ENCODE data around the gene AJAP1. TPM values are rescaled to one million over a fixed set of nuclear protein-coding genes. Genes with fewer than 3 reads are reported as not detected.
A peak's percentile ranks its signal among the peaks of the same experiment; 100 is the strongest.

Gene AJAP1
- total RNA-seq, 1 donor from 2014 or later: 0.35 TPM

DNA sequence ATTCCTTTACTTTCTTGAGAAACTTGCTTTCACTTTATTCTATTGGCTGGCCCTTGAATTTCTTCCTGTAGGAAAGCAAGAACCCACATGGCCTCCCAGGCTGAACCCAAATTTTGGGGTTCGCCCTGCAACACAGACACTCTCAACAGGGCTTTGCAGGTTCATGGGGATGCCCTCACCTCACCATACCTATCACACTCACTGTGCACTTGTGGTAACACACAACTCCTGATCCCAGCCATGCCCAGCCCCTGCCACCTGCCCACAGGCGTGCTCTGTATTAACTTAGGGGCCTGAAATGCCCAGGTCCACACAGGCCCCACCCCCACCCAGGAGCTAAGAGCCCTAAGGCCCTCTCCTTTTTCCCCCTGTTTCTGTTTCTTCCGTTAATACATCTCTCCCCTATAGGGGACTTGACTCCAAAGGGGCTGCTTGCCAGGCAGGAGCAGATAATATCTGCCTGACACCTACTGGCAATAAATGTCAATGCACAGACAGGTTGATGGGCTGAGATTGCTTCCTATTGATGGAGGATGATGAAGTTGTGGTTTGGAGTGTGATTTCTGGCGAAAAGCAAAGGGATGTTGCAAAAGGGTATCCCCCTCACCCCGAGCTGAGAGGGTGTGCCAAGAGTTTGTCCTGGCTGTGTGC lies 171.5 kb downstream of the AJAP1 start:
- Mint-ChIP-seq H3K4me1 (ENCODE audit: unreplicated experiment) (no peaks in the 10 kb centered on the region), H3K9me3 (ENCODE audit: unreplicated experiment) (peaks cover 16% of the 10 kb centered on the region), H3K27me3 (ENCODE audit: unreplicated experiment) (no peaks in the 10 kb centered on the region)

DNA sequence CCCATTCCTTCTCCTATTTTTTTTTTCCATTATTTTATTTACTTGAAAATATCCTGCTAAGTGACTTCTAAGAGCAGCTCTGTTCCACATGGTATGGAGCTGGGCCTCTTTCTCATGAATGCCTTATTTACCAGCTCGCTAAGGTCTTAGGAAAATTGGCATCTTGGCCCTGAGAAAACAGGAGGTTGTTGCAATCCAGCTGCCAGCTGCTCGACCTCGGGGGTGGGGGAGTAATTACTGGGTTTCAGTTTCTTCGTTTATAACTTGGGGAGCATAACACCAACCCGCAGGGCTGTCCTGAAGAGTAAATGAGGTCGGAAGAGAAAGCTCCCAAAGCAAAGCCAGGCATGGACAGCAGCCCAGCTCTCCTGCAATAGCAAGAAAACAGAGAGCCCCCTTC lies 176.3 kb downstream of the AJAP1 start:
- no peaks in the 10 kb centered on the region for H3K27me3 Mint-ChIP-seq (ENCODE audit: unreplicated experiment)
- no peaks in the 10 kb centered on the region for H3K36me3 Mint-ChIP-seq (ENCODE audit: unreplicated experiment)
- no peak overlapping the region for H3K27ac Mint-ChIP-seq (ENCODE audit: unreplicated experiment)
- TF ChIP-seq CTCF (IDR thresholded peaks at IDR 0.05): no peak
- H3K4me1 Mint-ChIP-seq (ENCODE audit: unreplicated experiment): no peaks in the 10 kb centered on the region
- DNase-seq (ENCODE audit: extremely low spot score, unreplicated experiment): no peak
- H3K9me3 Mint-ChIP-seq (ENCODE audit: unreplicated experiment): peaks cover 6% of the 10 kb centered on the region
- no peak overlapping the region for H3K4me3 Mint-ChIP-seq (ENCODE audit: unreplicated experiment)

More for the DNA sequence above, 171.5 kb downstream of the AJAP1 start:
- peak; percentile 55 for TF ChIP-seq CTCF (IDR thresholded peaks at IDR 0.05)
- Mint-ChIP-seq H3K27ac (ENCODE audit: unreplicated experiment) (no peak overlapping the region), H3K36me3 (ENCODE audit: unreplicated experiment) (no peaks in the 10 kb centered on the region), H3K4me3 (ENCODE audit: unreplicated experiment) (no peak overlapping the region)
- no peak for DNase-seq (ENCODE audit: extremely low spot score, unreplicated experiment)

DNA sequence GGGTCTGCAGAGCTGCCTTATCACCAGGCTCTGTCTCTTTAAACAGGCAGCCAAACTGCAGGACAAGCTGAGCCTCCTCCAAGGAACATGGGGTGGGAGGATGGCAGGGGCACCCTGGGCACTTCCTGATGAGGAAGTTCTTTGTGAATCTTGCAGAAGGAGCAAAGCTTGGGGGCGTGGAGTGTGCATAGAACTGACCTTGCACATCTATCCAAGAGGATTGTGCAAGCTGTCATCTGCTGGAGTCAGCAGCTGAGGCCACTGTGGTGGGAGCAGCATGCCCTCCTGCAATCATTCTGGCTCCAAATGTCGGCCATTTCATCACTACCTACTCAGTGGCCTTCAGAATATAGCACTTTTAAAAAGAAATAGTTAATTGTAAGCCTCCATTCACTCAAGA lies 182.2 kb downstream of the AJAP1 start:
- Mint-ChIP-seq H3K4me3 (ENCODE audit: unreplicated experiment) (no peak overlapping the region), H3K9me3 (ENCODE audit: unreplicated experiment) (peaks cover 18% of the 10 kb centered on the region)

DNA sequence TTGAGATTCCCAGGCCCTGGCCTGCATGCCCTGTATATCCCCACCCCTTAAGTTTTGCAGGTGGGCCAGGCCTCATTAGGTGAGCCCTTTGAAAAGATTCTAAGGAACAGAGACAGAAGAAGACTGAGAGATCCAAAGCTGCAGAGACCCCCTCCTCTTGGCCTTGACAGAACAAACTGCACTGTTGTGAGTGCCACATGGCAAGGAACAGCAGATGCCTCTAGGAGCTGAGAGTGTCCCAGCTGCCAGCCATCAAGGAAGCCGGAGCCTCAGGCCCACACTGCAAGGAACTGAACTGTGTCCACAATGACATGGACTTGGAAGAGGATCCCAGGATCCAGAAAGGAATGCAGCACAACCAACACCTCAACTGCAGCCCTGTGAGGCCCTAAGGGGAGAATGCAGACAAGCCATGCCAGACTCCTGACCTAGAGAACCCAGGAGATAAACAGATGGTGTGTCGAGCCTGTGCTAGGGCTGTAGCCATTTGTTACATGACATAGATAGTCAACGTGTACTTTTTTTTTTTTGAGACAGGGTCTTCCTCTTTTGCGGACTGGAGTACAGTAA lies 182.7 kb downstream of the AJAP1 start:
- H3K9me3 Mint-ChIP-seq (ENCODE audit: unreplicated experiment): peaks cover 18% of the 10 kb centered on the region
- DNase-seq (ENCODE audit: extremely low spot score, unreplicated experiment): no peak
- no peaks in the 10 kb centered on the region for H3K36me3 Mint-ChIP-seq (ENCODE audit: unreplicated experiment)
- no peak for TF ChIP-seq CTCF (IDR thresholded peaks at IDR 0.05)
- no peak overlapping the region for H3K27ac Mint-ChIP-seq (ENCODE audit: unreplicated experiment)
- H3K4me3 Mint-ChIP-seq (ENCODE audit: unreplicated experiment): no peak overlapping the region
- no peaks in the 10 kb centered on the region for H3K27me3 Mint-ChIP-seq (ENCODE audit: unreplicated experiment)
- no peaks in the 10 kb centered on the region for H3K4me1 Mint-ChIP-seq (ENCODE audit: unreplicated experiment)

More for the DNA sequence above, 182.2 kb downstream of the AJAP1 start:
- Mint-ChIP-seq H3K36me3 (ENCODE audit: unreplicated experiment) (no peaks in the 10 kb centered on the region), H3K4me1 (ENCODE audit: unreplicated experiment) (no peaks in the 10 kb centered on the region), H3K27me3 (ENCODE audit: unreplicated experiment) (no peaks in the 10 kb centered on the region), H3K27ac (ENCODE audit: unreplicated experiment) (no peak overlapping the region)
- DNase-seq (ENCODE audit: extremely low spot score, unreplicated experiment): no peak
- no peak for TF ChIP-seq CTCF (IDR thresholded peaks at IDR 0.05)

- no peaks in the 10 kb centered on the region for H3K36me3 Mint-ChIP-seq (ENCODE audit: unreplicated experiment)
- H3K4me3 Mint-ChIP-seq (ENCODE audit: unreplicated experiment): no peak overlapping the region
- no peak for TF ChIP-seq CTCF (IDR thresholded peaks at IDR 0.05)
These were observed 183.3 kb downstream of the AJAP1 start for GRCh38 chr1:4837752-4838151.

More at GRCh38 chr1:4837752-4838151, 183.3 kb downstream of the AJAP1 start:
- Mint-ChIP-seq H3K27ac (ENCODE audit: unreplicated experiment) (no peak overlapping the region), H3K9me3 (ENCODE audit: unreplicated experiment) (peaks cover 18% of the 10 kb centered on the region), H3K4me1 (ENCODE audit: unreplicated experiment) (no peaks in the 10 kb centered on the region), H3K27me3 (ENCODE audit: unreplicated experiment) (no peaks in the 10 kb centered on the region)
- no peak for DNase-seq (ENCODE audit: extremely low spot score, unreplicated experiment)

Data from osteocyte (in vitro differentiated cells).